Tibial nerve (tissue), 4 donors: ENCODE results near the gene ROS1.

ENCODE experiments used
- CTCF ChIP-seq, 5 experiments: fragments of 200-600 bp in 3 of 5; fragments of 450-650 bp in 2 of 5; sonication (generic) in 3 of 5; IDR thresholded peaks; one replicate each; pipeline ENCODE4 v1.5.1; 2016 to 2019; ENCODE audit warnings: antibody characterized with exemption in 5 of 5, mild to moderate bottlenecking in 3 of 5, moderate library complexity in 2 of 5
- EP300 ChIP-seq, 2 donors: sonication (generic); formaldehyde crosslinking; IDR thresholded peaks; one replicate each; pipeline ENCODE4 v1.6.1; 2017; ENCODE audit warnings: antibody characterized with exemption in 2 of 2, mild to moderate bottlenecking in 1 of 2
- POLR2A ChIP-seq, 2 donors: fragments of 450-650 bp; IDR thresholded peaks; one replicate each; pipeline ENCODE4 v1.6.1; 2017; ENCODE audit warnings: antibody characterized with exemption in 2 of 2, mild to moderate bottlenecking in 2 of 2, moderate library complexity in 2 of 2

- no peak for TF ChIP-seq CTCF (IDR thresholded peaks at IDR 0.05)
- no peak for TF ChIP-seq POLR2A (IDR thresholded peaks at IDR 0.05)
- no peak for TF ChIP-seq EP300 (IDR thresholded peaks at IDR 0.05)
Measured at GRCh38 chr6:117275711-117276110, 150.0 kb downstream of the ROS1 start.
